CD4-positive, alpha-beta T cell (primary cell): ENCODE results near the gene NMNAT2. TPM values are rescaled to one million over a fixed set of nuclear protein-coding genes. Genes with fewer than 3 reads are reported as not detected.

ENCODE experiments used
- ATAC-seq: fragments of 200-7000 bp; cut with Tn5 transposase; one replicate; pipeline ENCODE4 v1.10.0; 2022; ENCODE audit warnings: mild to moderate bottlenecking; ENCODE audit not compliant: poor library complexity
- CTCF ChIA-PET: fragments of 350-600 bp; sonication (Branson Sonifier 250); formaldehyde crosslinking; loops from one replicate; lab custom pipeline; 2021; ENCODE audit warnings: antibody characterized with exemption, inconsistent platforms; lab: Charles Lee
- POLR2A ChIA-PET: fragments of 350-600 bp; sonication (Branson Sonifier 250); formaldehyde crosslinking; loops from one replicate; lab custom pipeline; 2021; ENCODE audit warnings: antibody characterized with exemption, inconsistent platforms; lab: Charles Lee
- DNase-seq, 14 experiments: peaks; one replicate each; pipeline ENCODE4 v3.0.0-alpha.2; 2013 to 2020; ENCODE audit warnings: mixed read lengths in 2 of 14
- H3K27ac ChIP-seq, 2 donors: one replicate each; pipeline versions ENCODE4 v1.5.1 to v1.7.0; 2013; ENCODE audit warnings: low read length in 2 of 2, low read depth in 1 of 2, mild to moderate bottlenecking in 1 of 2
- H3K27me3 ChIP-seq, 2 experiments: 1 replicate in 1 of 2; 2 replicates in 1 of 2; pipeline versions ENCODE4 v1.6.1 to v1.7.0; 2013; ENCODE audit warnings: low read length in 2 of 2, control low read depth in 1 of 2, mild to moderate bottlenecking in 1 of 2, moderate library complexity in 1 of 2; ENCODE audit not compliant: insufficient read depth in 2 of 2, control insufficient read depth in 1 of 2
- H3K36me3 ChIP-seq: one replicate; pipeline ENCODE4 v1.6.1; 2013; ENCODE audit warnings: low read length, control low read depth; ENCODE audit not compliant: insufficient read depth
- H3K4me1 ChIP-seq: one replicate; pipeline ENCODE4 v1.6.1; 2013; ENCODE audit warnings: low read length, control low read depth; ENCODE audit not compliant: insufficient read depth
- H3K4me3 ChIP-seq: one replicate; pipeline ENCODE4 v1.5.1; 2013; ENCODE audit warnings: mild to moderate bottlenecking, low read length, moderate library complexity
- H3K9me3 ChIP-seq, 2 experiments: 1 replicate in 1 of 2; 2 replicates in 1 of 2; pipeline versions ENCODE4 v1.6.1 to v1.7.0; 2013; ENCODE audit warnings: low read length in 2 of 2, mild to moderate bottlenecking in 2 of 2, control low read depth in 1 of 2, moderate library complexity in 1 of 2; ENCODE audit not compliant: control insufficient read depth in 1 of 2, insufficient read depth in 1 of 2
- H3K27ac Mint-ChIP-seq: one replicate; pipeline ENCODE4 v1.8.0; 2020; ENCODE audit warnings: mixed read lengths
- H3K27me3 Mint-ChIP-seq: one replicate; pipeline ENCODE4 v1.8.0; 2021; ENCODE audit warnings: mixed read lengths
- H3K36me3 Mint-ChIP-seq: one replicate; pipeline ENCODE4 v1.8.0; 2021; ENCODE audit warnings: low read depth, mixed read lengths
- H3K4me1 Mint-ChIP-seq: one replicate; pipeline ENCODE4 v1.8.0; 2021; ENCODE audit warnings: low read depth, mixed read lengths
- H3K4me3 Mint-ChIP-seq: one replicate; pipeline ENCODE4 v1.8.0; 2020; ENCODE audit warnings: mild to moderate bottlenecking, mixed read lengths
- H3K9me3 Mint-ChIP-seq: one replicate; pipeline ENCODE4 v1.8.0; 2020; ENCODE audit warnings: mixed read lengths
- intact Hi-C, 2 experiments: fragments of 100-400 bp; cut with DNase I in 1 of 2; cut with micrococcal nuclease in 1 of 2; formaldehyde crosslinking; loops; one replicate each; pipeline versions ENCODE4 v1.15.1 to v1.9.0; 2023 to 2025; cut with DNase I, micrococcal nuclease
- total RNA-seq, 174 experiments: library from RNA in 2 of 174; stranded (reverse) in 2 of 174; gene quantifications; one replicate each; pipeline ENCODE4 v1.2.3 and lab custom pipeline; 2021 to 2026
- TF ChIP-seq, protein P1 (sequence below): fragments of 200-600 bp; IDR thresholded peaks from one replicate; pipeline ENCODE4 v1.8.0; 2022; ENCODE audit warnings: antibody characterized with exemption, mild to moderate bottlenecking

Gene NMNAT2
- total RNA-seq, 2 experiments from 2014 or later: not detected

DNA sequence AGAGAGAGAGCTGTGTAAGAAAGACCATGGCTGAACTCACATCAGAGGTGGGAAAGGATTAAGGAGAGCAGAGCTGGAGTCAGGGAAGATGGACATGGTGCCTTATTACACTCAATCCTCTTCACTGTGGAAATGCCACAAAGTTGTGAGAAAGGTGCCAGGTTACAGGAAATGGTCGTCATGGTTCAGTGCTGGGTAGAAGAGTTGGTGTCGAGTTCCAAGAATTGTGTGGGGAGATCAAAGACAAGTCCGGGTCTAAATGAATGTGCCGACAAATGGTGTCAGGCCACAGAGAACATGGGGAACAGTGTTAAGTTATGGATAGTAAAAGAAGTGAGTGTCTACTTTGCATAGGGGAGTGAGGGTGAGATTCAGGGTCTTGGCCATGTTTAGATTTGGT is 191.2 kb downstream of the NMNAT2 start:
- Mint-ChIP-seq H3K4me1 (no peaks in the 10 kb centered on the region), H3K36me3 (no peaks in the 10 kb centered on the region), H3K27ac (no peak overlapping the region), H3K4me3 (no peak overlapping the region), H3K9me3 (no peaks in the 10 kb centered on the region), H3K27me3 (no peaks in the 10 kb centered on the region)
- ChIA-PET CTCF (no interaction called here), POLR2A (no interaction called here)
- H3K36me3 ChIP-seq: no peaks in the 10 kb centered on the region
- ATAC-seq (no peak), DNase-seq (no peak)
- intact Hi-C loops: no loop called here
- TF ChIP-seq, protein P1, sequence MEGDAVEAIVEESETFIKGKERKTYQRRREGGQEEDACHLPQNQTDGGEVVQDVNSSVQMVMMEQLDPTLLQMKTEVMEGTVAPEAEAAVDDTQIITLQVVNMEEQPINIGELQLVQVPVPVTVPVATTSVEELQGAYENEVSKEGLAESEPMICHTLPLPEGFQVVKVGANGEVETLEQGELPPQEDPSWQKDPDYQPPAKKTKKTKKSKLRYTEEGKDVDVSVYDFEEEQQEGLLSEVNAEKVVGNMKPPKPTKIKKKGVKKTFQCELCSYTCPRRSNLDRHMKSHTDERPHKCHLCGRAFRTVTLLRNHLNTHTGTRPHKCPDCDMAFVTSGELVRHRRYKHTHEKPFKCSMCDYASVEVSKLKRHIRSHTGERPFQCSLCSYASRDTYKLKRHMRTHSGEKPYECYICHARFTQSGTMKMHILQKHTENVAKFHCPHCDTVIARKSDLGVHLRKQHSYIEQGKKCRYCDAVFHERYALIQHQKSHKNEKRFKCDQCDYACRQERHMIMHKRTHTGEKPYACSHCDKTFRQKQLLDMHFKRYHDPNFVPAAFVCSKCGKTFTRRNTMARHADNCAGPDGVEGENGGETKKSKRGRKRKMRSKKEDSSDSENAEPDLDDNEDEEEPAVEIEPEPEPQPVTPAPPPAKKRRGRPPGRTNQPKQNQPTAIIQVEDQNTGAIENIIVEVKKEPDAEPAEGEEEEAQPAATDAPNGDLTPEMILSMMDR: no peak
- peaks cover 0 to 4% of the 10 kb centered on the region in 2 experiments for H3K27me3 ChIP-seq
- H3K27ac ChIP-seq: no peak overlapping the region
- H3K9me3 ChIP-seq: no peaks in the 10 kb centered on the region
- H3K4me3 ChIP-seq: no peak overlapping the region
- H3K4me1 ChIP-seq: no peaks in the 10 kb centered on the region

DNA sequence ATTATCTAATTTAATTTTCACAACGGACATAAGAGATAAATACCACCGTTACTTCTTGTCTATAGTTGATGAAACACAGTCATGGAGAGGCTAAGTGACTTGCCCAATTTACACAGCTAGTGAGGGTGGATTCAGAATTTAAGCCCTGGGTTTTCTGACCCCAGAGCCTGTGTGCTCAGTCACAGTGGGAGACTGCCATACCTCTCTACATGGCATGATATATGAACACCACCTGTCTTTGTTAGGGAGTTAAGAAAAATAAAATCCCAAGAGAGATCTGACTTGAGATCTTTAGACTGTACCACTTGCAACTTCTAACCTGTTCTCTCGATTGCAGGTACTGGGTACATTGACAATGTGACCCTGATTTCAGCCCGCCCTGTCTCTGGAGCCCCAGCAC is 191.8 kb downstream of the NMNAT2 start:
- Mint-ChIP-seq H3K9me3 (no peaks in the 10 kb centered on the region), H3K36me3 (no peaks in the 10 kb centered on the region), H3K27ac (no peak overlapping the region), H3K4me3 (no peak overlapping the region), H3K27me3 (no peaks in the 10 kb centered on the region), H3K4me1 (no peaks in the 10 kb centered on the region)
- no peaks in the 10 kb centered on the region for H3K9me3 ChIP-seq
- H3K27ac ChIP-seq: no peak overlapping the region
- DNase-seq (no peak), ATAC-seq (no peak)
- no peak overlapping the region for H3K4me3 ChIP-seq
- TF ChIP-seq, protein P1: no peak
- CTCF ChIA-PET: no interaction called here
- H3K27me3 ChIP-seq: peaks cover 0 to 4% of the 10 kb centered on the region in 2 experiments
- POLR2A ChIA-PET: no interaction called here
- no peaks in the 10 kb centered on the region for H3K36me3 ChIP-seq
- intact Hi-C loops: no loop called here
- H3K4me1 ChIP-seq: no peaks in the 10 kb centered on the region

DNA sequence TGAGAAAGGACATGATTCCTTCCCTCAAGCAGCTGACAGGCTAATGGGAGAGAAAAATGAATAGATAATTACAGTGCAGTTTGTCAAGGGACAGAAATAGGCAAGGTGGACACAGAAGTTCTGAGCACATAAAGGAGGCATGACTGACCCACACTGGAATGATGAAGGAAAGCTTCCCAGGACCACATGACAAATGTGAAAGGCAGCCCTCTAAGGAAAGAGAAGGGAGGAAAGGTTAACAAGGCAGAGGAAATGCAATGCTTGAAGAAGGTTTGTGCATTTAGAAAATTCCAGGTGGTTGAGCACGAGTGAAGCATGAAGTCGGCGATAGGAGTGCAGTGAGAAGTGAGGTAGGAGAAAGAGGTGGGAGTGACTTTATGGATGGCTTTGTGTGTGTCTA is 194.7 kb downstream of the NMNAT2 start:
- no peaks in the 10 kb centered on the region for H3K9me3 ChIP-seq
- H3K4me3 Mint-ChIP-seq: no peak overlapping the region
- CTCF ChIA-PET: no interaction called here
- POLR2A ChIA-PET: no interaction called here
- TF ChIP-seq, protein P1: no peak
- H3K36me3 Mint-ChIP-seq: no peaks in the 10 kb centered on the region
- intact Hi-C loops: no loop called here
- H3K9me3 Mint-ChIP-seq: no peaks in the 10 kb centered on the region
- no peak for ATAC-seq
- H3K27me3 ChIP-seq: peaks cover 0 to 4% of the 10 kb centered on the region in 2 experiments
- no peaks in the 10 kb centered on the region for H3K36me3 ChIP-seq
- no peak overlapping the region for H3K4me3 ChIP-seq
- H3K4me1 Mint-ChIP-seq: peaks cover 19% of the 10 kb centered on the region
- H3K27ac Mint-ChIP-seq: no peak overlapping the region
- H3K27me3 Mint-ChIP-seq: no peaks in the 10 kb centered on the region
- no peak for DNase-seq
- peaks cover 11% of the 10 kb centered on the region for H3K4me1 ChIP-seq
- no peak overlapping the region for H3K27ac ChIP-seq
